ENCODE results near the gene FBF1.

Gene FBF1

DNA sequence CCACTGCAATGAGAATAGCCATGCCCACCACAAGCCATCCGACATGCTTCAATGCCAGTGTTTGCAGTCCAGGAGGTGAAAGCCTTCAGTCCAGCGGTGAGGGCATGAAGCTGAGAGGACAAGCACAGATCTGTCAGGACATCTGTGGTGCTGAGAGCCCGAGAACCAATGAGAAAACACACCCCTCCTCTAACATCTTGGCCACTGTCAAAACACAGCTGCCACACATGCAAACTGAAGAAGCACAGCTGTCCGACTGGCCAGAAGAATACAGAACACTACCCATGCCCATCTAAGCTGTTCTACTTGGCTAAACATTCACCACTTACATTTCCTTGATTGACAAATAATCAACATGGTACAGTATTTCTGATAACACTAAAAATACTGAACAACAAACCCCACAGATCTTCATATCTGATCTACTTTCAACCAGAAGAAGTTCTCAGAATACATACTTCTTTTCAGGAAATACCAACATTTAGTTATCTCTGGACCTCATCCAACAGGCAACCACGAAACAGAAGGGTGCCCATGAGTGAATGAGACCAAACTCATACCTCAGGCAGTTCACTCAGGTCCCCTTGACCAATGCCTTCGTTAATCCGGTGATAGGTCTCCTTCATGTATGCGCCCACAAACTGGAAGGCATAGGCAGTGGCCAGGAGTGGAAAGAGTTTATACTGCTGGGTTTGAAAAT, 10.2 kb upstream of the FBF1 start:
- no peak for DNase-seq

DNA sequence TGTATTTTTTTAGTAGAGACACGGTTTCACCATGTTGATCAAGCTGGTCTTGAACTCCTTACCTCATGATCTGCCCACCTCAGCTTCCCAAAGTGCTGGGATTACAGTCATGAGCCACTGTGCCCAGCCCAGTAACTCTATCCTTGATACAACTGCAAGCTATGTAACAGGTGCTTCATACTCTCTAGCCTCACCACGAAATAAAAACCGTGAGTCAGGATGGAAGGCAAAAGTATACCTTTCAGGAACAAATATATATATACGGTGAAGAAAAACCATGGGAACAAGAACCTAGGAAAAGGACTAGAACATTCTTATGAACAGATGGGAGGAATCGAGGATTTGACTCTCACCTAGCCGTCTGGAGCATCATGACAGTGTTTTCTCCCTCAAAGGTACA, 9.6 kb upstream of the FBF1 start:
- DNase-seq = no peak

DNA sequence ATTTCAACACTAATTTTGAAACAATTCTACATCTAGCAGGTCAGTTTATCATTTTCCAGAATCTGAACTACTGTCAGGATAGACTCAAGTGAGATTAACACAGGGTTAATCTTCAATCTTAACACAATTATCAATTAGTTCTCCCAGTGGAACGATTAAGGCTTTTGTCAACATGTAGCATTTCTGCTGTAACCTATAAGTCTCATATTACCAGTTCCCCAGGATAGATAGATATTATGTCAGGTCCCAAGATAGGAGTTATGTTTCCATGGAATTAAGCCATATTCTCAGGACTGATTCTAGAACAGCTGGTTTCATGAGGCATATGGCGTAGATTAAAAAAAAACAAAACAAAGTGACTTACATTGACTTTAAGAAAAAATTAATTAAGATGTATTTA, 4.4 kb upstream of the FBF1 start:
- DNase-seq = no peak

DNA sequence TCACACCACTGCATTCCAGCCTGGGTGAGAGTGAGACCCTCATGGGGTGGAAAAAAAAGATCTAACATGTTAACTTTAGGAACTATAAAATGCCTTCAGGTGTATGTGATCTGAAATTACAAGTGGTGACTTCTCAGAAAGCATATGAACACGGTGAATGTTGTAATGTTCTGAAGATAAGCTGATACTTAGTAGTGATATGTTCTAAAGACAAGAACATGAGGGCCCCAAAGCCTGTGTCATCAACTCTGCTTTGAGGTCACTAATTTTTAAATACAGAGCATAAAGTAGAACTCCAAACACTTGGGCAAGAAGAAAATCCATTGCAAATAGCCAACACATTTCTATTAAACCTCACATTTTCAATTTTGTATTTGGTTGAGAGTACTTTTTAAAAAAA, 2.6 kb upstream of the FBF1 start:
- DNase-seq = no peak

- no peak for DNase-seq
These were observed 1.6 kb upstream of the FBF1 start for GRCh38 chr17:75942473-75942872.

- DNase-seq = no peak
These were observed 589 bp upstream of the FBF1 start for GRCh38 chr17:75941442-75941819.

- no peak for DNase-seq
These were observed 3.2 kb downstream of the FBF1 start for GRCh38 chr17:75937652-75938051.

- no peak for DNase-seq
These were observed 7.0 kb downstream of the FBF1 start for GRCh38 chr17:75933808-75934207.

DNA sequence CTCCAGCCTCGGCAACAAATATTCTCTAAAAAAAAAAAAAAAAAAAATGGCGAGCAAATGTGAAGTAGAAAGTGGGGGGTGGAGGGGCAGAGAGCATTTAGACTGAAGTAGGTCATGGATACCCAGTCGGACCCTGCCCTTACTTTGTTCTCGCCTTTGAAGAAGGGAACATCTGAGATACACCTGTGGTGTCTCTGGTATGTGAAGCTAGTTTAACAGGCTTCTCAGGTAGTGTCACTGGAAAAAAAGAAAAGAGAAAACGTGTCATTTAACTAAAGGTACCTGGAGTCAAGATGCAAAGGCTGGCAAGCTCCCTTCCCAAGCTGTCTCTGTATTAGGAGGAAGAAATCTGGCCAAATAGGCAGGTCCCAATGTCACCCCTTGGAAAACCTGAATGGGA, 8.0 kb downstream of the FBF1 start:
- no peak for DNase-seq

DNA sequence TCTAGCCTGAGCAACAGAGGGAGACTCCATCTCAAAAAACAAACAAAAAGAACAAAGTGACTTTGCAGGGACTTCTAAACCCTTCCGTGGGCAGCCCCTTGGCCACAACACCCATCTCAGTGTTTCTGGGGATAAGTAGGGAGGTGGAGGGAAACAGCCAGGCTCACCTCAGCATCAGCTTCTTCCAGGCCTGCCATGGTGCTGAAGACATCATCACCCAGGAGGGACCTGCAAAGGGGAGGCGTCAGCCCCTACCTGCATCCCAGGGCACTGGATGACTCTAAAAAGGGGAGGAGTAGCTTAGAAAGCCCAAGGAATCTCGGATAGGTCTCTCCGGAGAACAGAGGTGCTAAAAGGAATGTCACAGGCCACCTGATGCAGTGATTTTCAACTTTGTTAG, 9.8 kb downstream of the FBF1 start:
- DNase-seq = no peak

DNA sequence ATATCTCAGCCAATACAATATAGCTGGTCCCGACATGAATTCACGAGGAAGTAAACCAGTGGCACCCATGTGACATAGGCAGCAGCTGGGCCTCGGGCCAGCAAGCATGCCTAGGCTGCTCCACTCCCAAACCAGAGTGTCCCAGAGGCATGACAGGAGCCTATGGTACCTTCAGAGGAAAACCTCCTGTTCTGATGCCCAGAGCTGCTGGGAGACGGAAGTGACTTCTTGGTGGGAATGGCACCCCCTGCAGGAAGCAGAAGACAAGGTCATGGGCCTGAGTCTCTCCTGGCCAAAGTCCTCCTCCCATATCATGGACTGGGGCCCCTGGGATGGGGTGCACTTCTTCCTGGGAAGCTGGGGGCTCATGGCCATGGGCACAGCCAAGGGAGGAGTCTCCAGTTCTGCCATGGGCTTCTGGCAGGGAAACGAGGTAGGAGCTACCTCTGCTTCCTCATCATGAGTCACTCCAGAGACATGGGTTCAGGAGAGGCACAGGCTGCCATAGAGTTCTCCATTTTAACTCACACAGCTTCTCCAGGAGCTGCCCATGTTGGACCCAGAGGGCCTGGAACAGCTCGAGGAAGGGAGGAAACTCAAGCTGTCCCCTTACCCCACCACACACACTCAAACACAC, 13.4 kb downstream of the FBF1 start:
- DNase-seq = no peak

GRCh38 chr17:75926456-75926855, 14.4 kb downstream of the FBF1 start:
- no peak for DNase-seq

- no peak for DNase-seq
These were observed 14.9 kb downstream of the FBF1 start for GRCh38 chr17:75925912-75926311.

DNA sequence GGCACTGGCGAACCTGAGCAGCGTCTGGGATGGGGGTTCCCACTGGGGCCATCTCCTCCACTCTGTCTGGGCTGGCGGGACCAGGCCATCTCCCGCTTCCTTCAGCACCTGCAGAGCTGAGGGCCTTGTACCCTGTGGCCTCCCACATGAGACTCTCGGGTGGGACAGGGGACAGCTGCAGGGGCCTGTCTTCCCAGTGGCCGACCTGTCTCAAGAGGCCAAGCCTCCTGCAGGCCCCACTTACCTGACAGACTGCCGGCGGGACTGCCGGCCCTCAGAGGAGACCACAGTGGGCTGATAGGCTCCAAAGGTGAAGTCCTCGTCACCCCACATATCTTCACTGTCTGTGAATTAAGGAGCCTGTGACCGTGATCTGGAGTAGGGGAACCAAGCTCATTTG, 15.7 kb downstream of the FBF1 start:
- DNase-seq = no peak

DNA sequence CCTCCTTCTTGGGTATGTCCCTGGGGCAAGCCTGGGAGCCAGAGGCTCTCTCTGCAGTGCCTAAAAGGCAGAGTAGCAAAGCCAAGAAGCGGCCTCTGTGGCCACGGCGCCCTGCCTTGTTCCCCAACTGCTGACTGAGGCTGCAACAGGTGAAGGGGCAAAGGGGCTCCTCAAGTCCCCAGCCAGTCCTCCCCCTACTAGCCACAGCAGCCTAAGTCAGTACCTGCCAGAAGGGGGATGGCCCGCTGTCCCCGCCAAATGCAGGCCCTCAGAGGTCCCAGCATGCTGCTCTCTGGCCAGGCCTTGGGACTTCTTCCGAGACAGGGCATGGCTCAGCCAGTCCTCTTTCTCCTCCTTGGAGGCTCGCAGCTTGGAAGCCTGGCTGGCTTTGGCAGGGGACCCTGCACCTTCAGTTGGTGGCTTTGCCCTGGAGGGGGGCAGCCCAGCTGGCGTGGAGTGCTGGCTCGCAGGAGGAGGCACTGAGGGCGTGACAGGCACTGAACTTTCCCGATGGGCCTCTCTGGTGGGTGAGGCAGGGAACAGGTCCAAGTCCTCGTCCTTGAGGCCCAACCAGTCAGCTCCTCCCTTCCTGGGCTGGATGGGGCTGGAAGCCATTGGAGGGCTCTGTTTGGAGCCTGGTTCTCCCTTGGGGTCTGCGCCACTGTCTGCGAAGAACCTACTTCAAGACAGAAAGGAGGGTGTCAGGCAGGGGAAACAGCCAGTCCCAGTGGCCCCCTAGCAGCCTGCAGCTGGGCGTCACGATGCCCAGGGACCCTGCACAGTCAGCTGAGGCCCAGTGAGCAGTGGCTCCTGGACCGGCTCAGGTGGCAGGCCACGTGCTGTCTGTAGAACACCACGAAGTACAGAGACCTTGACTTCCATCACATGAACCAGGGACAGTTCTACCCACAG, 17.6 kb downstream of the FBF1 start:
- no peak for DNase-seq

DNA sequence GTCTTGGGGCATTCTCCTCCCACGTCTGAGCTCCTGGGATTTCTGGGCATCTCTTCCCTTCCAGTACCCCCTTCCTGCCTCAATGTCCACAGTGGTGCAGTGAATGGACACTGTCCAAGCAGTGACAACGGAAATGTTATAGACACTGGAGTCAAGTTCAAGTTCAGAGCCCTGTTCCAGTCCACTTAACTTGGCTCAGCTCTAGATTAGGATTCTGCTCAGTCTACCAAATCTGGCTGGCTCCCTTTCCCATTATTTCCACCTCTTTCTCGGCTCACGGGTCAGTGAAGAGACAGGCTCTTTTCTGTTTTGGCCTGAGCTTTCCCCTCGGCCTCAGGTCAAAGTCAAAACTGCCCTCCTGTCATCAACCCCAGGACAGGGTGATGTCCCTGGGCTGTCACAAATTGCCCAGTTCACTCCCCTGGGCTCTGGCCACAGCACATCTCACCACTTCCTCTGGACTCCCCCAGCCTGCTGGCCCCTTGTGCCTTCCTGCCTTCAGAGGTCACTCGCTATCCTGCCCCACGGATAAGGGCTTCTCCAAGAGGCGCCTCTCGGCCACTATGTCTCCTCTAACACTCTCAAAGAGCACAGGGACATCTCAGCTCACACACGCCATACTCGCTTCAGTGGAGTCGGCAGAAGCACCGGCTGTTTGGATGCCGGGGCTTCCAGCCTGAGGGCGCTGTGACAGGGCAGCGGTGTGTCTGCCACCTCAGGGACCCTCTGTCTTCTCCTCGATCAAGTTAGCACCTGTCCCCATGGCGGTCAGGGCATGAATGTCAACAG, 18.5 kb downstream of the FBF1 start:
- no peak for DNase-seq

DNA sequence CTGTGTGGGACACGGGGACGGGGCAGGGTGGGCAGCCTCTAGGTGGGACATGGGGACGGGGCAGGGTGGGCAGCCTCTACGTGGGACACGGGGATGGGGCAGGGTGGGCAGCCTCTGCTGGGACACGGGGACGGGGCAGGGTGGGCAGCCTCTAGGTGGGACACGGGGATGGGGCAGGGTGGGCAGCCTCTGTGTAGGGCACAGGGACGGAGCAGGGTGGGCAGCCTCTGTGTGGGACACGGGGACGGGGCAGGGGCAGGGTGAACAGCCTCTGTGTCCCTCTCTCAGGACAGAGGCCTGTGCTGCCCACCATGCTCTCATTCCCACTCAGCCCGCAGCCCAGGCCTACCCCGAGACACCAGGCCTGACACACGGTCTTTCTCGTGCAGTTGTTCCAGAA, 19.2 kb downstream of the FBF1 start:
- DNase-seq = no peak

DNA sequence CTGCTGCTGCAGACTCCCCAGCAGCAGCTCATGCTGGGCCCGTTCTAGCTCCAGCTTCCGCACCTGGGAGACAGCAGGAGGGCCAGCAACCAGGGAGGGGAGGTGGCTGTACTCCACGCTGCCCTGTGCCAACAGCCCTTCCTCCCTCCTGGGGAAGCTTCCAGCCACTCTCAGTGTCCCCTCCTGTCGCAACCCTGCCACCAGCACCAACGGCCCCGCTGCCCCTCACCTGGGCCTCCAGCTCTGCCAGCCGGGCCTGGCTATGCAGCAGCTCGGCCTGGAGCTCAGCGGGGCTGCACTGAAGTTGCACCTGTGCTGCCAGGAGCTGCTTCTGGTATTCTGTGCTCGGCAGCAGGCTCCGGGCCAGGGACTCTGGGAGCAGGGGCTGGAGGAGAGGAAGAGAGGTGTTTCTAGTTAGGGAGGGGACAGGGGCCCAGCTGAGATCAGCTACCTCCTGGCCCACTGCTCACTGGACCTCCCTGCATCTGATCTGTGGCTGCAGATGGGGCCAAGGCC, 20.7 kb downstream of the FBF1 start:
- DNase-seq = no peak

DNA sequence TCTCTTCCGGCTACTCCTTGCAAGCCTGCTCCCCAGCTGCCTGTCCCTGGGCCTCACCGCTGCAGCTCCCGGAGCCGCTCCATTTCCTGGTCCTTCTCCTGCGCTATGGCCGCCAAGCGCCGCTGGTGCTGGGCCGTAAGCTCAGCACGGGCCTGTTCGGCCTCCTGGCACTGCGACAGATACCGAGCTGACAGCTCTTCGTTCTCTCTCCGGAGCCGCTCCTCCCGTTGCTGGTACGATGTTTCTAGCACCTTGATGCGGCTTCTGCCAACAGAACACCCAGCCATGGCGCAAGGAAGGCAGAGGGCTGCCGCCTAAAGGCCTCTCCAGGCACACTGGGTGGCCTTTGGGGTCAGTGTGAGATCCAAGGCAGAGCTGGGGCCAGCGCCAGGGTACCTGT, 21.2 kb downstream of the FBF1 start:
- DNase-seq = no peak

- DNase-seq = no peak
These were observed 22.9 kb downstream of the FBF1 start for GRCh38 chr17:75917917-75918445.

GRCh38 chr17:75917141-75917916, 23.5 kb downstream of the FBF1 start:
- DNase-seq = no peak

GRCh38 chr17:75915268-75915667, 25.6 kb downstream of the FBF1 start:
- DNase-seq = no peak

Data from activated naive CD4-positive, alpha-beta T cell treated with anti-CD3 and anti-CD28 coated beads, Interleukin-2, amount 50 U/mL, for 16 hours (primary cell).